Parathyroid adenoma (tissue), 2 donors: ENCODE data around the gene EPS8.

Experiments used
- H2AFZ ChIP-seq: fragments of 300-600 bp; sonication (generic); one replicate; pipeline ENCODE4 v1.7.0; 2017; ENCODE audit warnings: antibody characterized with exemption, mild to moderate bottlenecking
- H3K27ac ChIP-seq: fragments of 300-600 bp; sonication (generic); one replicate; pipeline ENCODE4 v1.7.0; 2017
- H3K27me3 ChIP-seq: fragments of 300-600 bp; sonication (generic); one replicate; pipeline ENCODE4 v1.7.0; 2017; ENCODE audit warnings: low read length; ENCODE audit not compliant: control insufficient read depth, insufficient read depth
- H3K36me3 ChIP-seq: fragments of 300-600 bp; sonication (generic); one replicate; pipeline ENCODE4 v1.7.0; 2017; ENCODE audit warnings: low read length; ENCODE audit not compliant: control insufficient read depth, insufficient read depth
- H3K4me1 ChIP-seq: fragments of 300-600 bp; sonication (generic); one replicate; pipeline ENCODE4 v1.7.0; 2017; ENCODE audit warnings: control low read depth
- H3K4me2 ChIP-seq: fragments of 300-600 bp; sonication (generic); one replicate; pipeline ENCODE4 v1.7.0; 2017; ENCODE audit warnings: low read length
- H3K4me3 ChIP-seq: fragments of 300-600 bp; sonication (generic); one replicate; pipeline ENCODE4 v1.7.0; 2017; ENCODE audit warnings: low read depth, low read length
- H3K79me2 ChIP-seq: fragments of 300-600 bp; sonication (generic); one replicate; pipeline ENCODE4 v1.7.0; 2017; ENCODE audit warnings: control low read depth
- H3K9ac ChIP-seq: fragments of 300-600 bp; sonication (generic); one replicate; pipeline ENCODE4 v1.7.0; 2017; ENCODE audit warnings: mild to moderate bottlenecking
- H3K9me3 ChIP-seq: fragments of 300-600 bp; sonication (generic); one replicate; pipeline ENCODE4 v1.7.0; 2017; ENCODE audit warnings: low read length; ENCODE audit not compliant: control insufficient read depth
- TF ChIP-seq, protein P1 (sequence below): fragments of 300-600 bp; sonication (generic); IDR thresholded peaks from one replicate; pipeline ENCODE4 v1.7.0; 2017; ENCODE audit warnings: antibody characterized with exemption, mild to moderate bottlenecking
- donor health status: primary hyperparathyroidism.

The EPS8 gene

DNA sequence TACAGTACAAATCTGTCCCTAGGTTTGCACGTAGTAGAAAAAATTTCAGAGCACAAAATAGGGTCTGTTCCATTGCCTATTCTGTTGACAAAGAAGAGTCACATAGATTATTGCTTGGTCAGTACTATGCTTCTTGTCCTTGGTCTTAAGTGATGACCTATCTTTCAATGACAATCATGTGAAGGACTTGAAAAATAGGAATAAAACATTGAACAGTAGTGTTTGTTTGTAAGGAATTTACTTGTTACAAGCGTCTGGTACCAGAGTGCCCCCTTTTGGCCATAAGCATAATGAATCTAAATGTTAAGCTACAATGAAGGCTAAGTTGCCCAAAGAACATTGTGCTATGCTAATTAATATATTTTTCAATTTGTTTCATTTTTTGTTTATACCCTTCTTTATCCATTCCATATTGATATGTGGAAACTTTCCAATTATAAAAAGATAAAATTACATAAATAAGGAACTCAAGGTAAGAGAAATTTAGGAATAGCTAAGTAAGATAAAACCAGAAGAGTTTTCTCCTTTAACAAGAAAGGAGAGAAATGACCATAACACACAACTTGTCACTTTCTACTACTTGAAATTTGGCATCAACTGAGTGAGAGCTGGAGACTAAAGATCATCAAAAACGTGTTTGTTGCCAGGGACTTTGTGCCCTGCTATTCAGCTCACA is 204.7 kb downstream of the EPS8 start:
- H3K9me3 ChIP-seq, result no peaks in the 10 kb centered on the region
- no peaks in the 10 kb centered on the region for H3K27me3 ChIP-seq
- no peaks in the 10 kb centered on the region for H3K36me3 ChIP-seq
- no peak overlapping the region for H3K4me3 ChIP-seq
- no peak overlapping the region for H3K9ac ChIP-seq
- no peak overlapping the region for H3K4me2 ChIP-seq
- H2AFZ ChIP-seq, result no peak overlapping the region
- no peaks in the 10 kb centered on the region for H3K79me2 ChIP-seq
- no peaks in the 10 kb centered on the region for H3K4me1 ChIP-seq
- no peak overlapping the region for H3K27ac ChIP-seq
- TF ChIP-seq, protein P1, sequence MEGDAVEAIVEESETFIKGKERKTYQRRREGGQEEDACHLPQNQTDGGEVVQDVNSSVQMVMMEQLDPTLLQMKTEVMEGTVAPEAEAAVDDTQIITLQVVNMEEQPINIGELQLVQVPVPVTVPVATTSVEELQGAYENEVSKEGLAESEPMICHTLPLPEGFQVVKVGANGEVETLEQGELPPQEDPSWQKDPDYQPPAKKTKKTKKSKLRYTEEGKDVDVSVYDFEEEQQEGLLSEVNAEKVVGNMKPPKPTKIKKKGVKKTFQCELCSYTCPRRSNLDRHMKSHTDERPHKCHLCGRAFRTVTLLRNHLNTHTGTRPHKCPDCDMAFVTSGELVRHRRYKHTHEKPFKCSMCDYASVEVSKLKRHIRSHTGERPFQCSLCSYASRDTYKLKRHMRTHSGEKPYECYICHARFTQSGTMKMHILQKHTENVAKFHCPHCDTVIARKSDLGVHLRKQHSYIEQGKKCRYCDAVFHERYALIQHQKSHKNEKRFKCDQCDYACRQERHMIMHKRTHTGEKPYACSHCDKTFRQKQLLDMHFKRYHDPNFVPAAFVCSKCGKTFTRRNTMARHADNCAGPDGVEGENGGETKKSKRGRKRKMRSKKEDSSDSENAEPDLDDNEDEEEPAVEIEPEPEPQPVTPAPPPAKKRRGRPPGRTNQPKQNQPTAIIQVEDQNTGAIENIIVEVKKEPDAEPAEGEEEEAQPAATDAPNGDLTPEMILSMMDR, result peak; percentile 39

- no peaks in the 10 kb centered on the region for H3K27me3 ChIP-seq
- H3K27ac ChIP-seq, result no peak overlapping the region
These were observed 205.4 kb downstream of the EPS8 start for GRCh38 chr12:15583804-15584203.

GRCh38 chr12:15581006-15581405 is 208.2 kb downstream of the EPS8 start:
- Histone ChIP-seq H3K27ac (no peak overlapping the region), H3K4me2 (no peak overlapping the region), H3K9me3 (no peaks in the 10 kb centered on the region), H3K4me1 (no peaks in the 10 kb centered on the region), H3K79me2 (no peaks in the 10 kb centered on the region), H3K4me3 (no peak overlapping the region), H2AFZ (no peak overlapping the region), H3K36me3 (no peaks in the 10 kb centered on the region), H3K9ac (no peak overlapping the region), H3K27me3 (no peaks in the 10 kb centered on the region)
- TF ChIP-seq, protein P1, result no peak

More at GRCh38 chr12:15583804-15584203, 205.4 kb downstream of the EPS8 start:
- H3K79me2 ChIP-seq, result no peaks in the 10 kb centered on the region
- H3K9ac ChIP-seq, result no peak overlapping the region
- H3K4me1 ChIP-seq, result no peaks in the 10 kb centered on the region
- H3K4me2 ChIP-seq, result no peak overlapping the region
- TF ChIP-seq, protein P1, result no peak
- H3K9me3 ChIP-seq, result no peaks in the 10 kb centered on the region
- H3K4me3 ChIP-seq, result no peak overlapping the region
- H2AFZ ChIP-seq, result no peak overlapping the region
- no peaks in the 10 kb centered on the region for H3K36me3 ChIP-seq

DNA sequence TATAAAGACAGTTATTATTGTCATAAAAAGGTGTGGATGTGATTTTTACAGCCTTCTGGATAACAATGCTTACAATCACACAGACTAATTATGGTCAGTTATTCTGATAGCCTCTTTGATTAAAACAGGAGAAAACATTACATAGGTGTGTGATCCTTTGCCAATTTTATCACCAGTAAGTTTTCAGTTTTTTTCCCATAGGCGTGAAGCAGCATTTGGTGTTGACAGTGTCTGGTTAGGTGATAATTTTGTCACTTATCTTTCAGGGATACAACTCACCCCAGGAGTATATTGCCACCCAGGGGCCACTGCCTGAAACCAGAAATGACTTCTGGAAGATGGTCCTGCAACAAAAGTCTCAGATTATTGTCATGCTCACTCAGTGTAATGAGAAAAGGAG is 208.8 kb downstream of the EPS8 start:
- TF ChIP-seq, protein P1, result no peak
- H3K4me1 ChIP-seq, result no peaks in the 10 kb centered on the region
- no peak overlapping the region for H3K27ac ChIP-seq
- no peak overlapping the region for H2AFZ ChIP-seq
- no peak overlapping the region for H3K4me2 ChIP-seq
- H3K4me3 ChIP-seq, result no peak overlapping the region
- H3K9ac ChIP-seq, result no peak overlapping the region
- no peaks in the 10 kb centered on the region for H3K9me3 ChIP-seq
- no peaks in the 10 kb centered on the region for H3K79me2 ChIP-seq
- no peaks in the 10 kb centered on the region for H3K27me3 ChIP-seq
- no peaks in the 10 kb centered on the region for H3K36me3 ChIP-seq
